ENCODE results near the gene GTPBP4.

The GTPBP4 gene

DNA sequence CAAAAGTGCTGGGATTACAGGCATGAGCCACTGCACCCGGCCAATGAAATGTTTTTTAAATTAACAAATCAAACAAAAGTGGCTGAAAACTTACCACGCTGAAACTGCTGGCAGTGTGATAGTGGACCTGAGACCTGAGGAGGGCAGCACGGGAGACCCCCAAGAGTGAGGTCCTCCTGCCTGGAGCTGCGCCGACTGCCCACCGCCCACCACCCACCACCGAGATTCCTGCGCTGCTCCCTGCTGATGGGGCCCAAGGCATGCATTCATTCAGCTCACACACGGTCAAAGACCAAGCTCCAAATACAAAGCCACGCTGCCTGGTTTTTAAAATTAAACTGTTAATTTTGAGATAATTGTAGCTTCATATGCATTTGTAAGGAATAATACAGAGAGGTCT, 40.4 kb upstream of the GTPBP4 start:
- no peak for FAIRE-seq
- no peak for DNase-seq (ENCODE audit: insufficient read length, low spot score)
- TF ChIP-seq, protein P1, sequence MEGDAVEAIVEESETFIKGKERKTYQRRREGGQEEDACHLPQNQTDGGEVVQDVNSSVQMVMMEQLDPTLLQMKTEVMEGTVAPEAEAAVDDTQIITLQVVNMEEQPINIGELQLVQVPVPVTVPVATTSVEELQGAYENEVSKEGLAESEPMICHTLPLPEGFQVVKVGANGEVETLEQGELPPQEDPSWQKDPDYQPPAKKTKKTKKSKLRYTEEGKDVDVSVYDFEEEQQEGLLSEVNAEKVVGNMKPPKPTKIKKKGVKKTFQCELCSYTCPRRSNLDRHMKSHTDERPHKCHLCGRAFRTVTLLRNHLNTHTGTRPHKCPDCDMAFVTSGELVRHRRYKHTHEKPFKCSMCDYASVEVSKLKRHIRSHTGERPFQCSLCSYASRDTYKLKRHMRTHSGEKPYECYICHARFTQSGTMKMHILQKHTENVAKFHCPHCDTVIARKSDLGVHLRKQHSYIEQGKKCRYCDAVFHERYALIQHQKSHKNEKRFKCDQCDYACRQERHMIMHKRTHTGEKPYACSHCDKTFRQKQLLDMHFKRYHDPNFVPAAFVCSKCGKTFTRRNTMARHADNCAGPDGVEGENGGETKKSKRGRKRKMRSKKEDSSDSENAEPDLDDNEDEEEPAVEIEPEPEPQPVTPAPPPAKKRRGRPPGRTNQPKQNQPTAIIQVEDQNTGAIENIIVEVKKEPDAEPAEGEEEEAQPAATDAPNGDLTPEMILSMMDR (IDR thresholded peaks at IDR 0.05; ENCODE audit: insufficient read depth, missing control alignments): no peak

DNA sequence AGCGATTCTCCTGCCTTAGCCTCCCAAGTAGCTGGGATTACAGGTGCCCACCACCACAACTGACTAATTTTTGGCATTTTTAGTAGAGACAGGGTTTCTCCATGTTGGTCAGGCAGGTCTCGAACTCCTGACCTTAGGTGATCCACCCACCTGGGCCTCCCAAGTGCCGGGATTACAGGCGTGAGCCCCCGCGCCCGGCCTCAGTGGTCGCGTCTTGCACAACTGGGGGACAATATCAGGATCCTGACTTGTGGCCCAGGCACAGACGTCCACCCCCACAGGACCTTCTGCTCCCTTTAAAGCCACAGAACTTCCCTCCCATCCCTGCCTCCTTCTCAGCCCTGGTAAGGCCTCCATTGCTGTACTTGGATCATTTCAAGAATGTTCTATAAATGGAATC, 39.9 kb upstream of the GTPBP4 start:
- no peak for FAIRE-seq
- DNase-seq (ENCODE audit: insufficient read length, low spot score): no peak
- TF ChIP-seq, protein P1 (IDR thresholded peaks at IDR 0.05; ENCODE audit: insufficient read depth, missing control alignments): no peak

DNA sequence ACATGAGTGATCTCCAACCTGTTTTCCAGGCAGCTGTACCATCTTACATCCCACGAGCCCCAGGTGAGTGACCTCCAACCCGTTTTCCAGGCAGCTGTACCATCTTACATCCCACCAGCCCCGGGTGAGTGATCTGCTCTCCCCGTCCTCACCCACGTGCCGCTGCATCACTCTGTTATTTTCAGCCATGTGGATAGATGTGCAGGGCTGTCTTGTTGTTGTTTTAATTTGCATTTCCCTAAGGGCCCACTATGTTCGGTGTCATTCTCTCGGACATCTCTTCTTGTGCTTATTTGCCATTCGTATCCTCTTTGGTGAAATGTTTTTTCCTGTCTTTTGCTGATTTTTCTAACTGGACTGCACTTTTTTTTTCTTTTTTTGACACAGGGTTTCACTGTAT, 38.8 kb upstream of the GTPBP4 start:
- FAIRE-seq (no peak), DNase-seq (ENCODE audit: insufficient read length, low spot score) (no peak)
- TF ChIP-seq, protein P1 (IDR thresholded peaks at IDR 0.05; ENCODE audit: insufficient read depth, missing control alignments): no peak

DNA sequence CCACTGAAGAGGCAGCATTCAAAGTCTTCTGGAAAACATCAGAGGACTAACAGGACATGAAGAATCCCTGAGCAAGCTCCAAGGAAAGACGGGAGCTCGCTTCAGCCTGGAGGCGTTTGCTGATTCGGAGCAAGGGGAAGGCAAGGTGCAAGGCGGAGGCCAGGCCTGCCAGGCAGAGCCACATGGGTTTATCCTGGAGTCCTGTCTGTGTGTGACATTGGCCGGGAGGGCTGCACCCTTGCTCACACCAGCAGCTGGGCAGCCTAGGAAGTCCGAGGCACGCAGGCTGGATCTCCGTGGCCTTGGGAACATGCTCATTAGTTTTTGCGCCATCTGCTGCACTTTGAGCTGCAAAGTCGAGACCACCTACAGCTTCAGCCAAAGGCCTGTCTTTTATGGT, 34.4 kb upstream of the GTPBP4 start:
- no peak for DNase-seq (ENCODE audit: insufficient read length, low spot score)
- no peak for FAIRE-seq
- TF ChIP-seq, protein P1 (IDR thresholded peaks at IDR 0.05; ENCODE audit: insufficient read depth, missing control alignments): no peak

DNA sequence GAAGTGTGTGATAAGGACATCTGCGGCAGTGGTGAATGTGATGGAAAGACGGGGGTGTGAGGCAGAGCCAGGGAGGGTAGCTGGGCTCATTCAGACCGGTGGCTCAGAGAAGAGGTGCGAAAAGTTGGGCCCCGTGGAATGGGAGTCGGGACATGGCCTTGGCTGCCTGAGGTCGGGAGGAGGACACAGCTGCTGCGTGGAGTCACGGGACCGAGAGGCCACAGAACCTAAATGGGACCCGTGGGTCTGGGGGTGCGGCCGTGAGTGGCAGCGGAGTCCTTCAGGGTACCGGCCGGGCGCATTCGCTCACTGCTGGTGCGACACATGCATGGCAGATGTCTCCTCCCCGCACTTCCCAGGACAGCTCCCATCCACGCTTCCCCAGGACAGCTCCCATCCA, 33.8 kb upstream of the GTPBP4 start:
- FAIRE-seq: no peak
- TF ChIP-seq, protein P1 (IDR thresholded peaks at IDR 0.05; ENCODE audit: insufficient read depth, missing control alignments): no peak
- DNase-seq (ENCODE audit: insufficient read length, low spot score): no peak

DNA sequence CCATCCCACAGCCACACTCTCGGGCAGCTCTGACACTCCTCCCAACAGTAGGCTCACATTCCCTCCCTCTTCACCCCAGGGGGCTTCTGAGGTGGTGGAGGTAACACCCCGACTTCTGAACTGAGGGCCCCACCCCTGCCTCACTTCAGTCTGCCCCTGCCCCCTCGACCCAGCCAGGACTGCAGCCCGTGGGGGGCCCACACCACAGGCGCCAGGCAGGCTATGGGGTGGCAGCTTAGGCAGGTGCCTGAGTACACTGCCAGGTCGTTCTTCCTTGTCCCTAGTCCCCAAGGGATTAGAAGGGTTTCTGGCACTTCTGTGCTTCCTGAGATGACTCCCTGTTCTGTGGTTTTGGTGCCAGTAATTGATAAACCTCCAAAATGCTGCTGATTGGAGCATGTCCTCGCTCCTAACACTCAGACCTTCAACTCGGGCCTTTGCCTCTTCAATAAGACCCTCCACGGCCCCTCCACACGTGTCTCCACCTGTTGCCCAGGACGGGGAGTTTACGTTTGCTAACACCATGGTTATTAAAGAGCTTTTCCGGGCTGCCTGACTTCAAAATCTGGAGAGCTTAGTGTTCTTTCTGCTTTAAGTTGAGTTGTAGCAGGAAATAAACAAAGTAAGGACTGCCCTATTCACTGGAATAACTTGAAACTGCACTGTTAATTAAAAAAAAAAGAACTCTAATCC, 33.0 kb upstream of the GTPBP4 start:
- no peak for DNase-seq (ENCODE audit: insufficient read length, low spot score)
- no peak for FAIRE-seq
- TF ChIP-seq, protein P1 (IDR thresholded peaks at IDR 0.05; ENCODE audit: insufficient read depth, missing control alignments): no peak

DNA sequence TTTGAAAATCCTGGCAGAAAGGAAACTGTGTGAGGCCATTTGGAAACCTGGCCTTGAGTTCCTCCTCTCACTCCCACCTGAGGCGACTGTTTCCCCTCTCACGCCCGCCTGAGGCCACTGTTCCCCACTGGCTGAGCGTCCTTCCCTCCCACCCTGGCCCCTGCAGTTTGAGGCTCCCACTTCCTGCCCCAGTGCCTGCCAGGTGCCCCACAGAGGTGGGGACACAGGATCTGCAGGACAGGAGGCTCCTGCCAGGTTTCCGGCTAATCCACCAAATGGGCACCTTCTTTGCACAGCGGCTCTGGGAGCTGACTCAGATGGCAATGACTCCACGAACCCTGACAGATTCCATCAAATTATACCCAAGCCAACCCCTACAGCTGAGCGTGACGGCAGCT, 32.4 kb upstream of the GTPBP4 start:
- DNase-seq (ENCODE audit: insufficient read length, low spot score) (no peak), FAIRE-seq (no peak)
- TF ChIP-seq, protein P1 (IDR thresholded peaks at IDR 0.05; ENCODE audit: insufficient read depth, missing control alignments): no peak
